Measurements from ENCODE around the gene AJUBA. TPM values are rescaled to one million over a fixed set of nuclear protein-coding genes. Genes with fewer than 3 reads are reported as not detected.

AJUBA gene
- total and polyA plus RNA-seq, 2 of the 8 experiments (the other 6 are each of a cell fraction or from before 2014, with no cell fraction given) = 33.1 to 46.0 TPM

- TF ChIP-seq SAP30 (IDR thresholded peaks at IDR 0.05; ENCODE audit: insufficient read depth, insufficient replicate concordance, low read length) = no peak
- TF ChIP-seq GTF2F1 (IDR thresholded peaks at IDR 0.05; ENCODE audit: borderline replicate concordance, low read depth, low read length) = no peak
Measured at GRCh38 chr14:23028799-23029198, 46.4 kb upstream of the AJUBA start (continued).
